GM12892 (cell line): ENCODE measurements around the gene GRAMD1A.

Experiments used
- POLR2A ChIP-seq: IDR thresholded peaks from 2 replicates; pipeline ENCODE4 v1.6.1; 2011; ENCODE audit warnings: low read depth, low read length, control low read depth
- POLR2AphosphoS5 ChIP-seq: IDR thresholded peaks from 2 replicates; pipeline ENCODE4 v1.6.1; 2011; ENCODE audit warnings: low read depth, low read length, control low read depth
- TAF1 ChIP-seq: IDR thresholded peaks from 2 replicates; pipeline ENCODE4 v1.6.1; 2011; ENCODE audit warnings: low read depth, mild to moderate bottlenecking, control low read depth, low read length, borderline replicate concordance

DNA sequence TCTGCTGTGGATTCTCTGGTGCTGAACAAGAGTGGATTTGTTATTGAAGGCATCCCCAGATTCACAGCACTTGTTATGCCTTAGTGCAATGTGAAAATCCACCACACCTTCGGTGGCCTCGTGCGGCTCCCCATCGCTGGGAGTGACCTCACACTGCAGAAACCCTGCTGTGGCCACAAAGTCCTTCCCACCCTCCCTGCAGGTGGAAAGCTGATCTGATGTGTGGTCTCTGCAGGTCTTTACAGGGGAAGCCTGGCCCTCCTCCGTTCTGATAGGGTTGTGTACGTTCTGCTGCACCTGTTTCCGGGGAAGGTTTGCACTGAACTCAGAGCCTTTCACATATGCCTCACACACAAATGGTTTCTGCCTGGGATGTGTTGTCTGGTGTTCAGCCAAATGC lies 41.1 kb upstream of the GRAMD1A start:
- TF ChIP-seq POLR2A (no peak), TAF1 (no peak), POLR2AphosphoS5 (no peak)
